ENCODE measurements around the gene AKR1D1.
A peak's percentile ranks its signal among the peaks of the same experiment; 100 is the strongest.
"Not testable (repeated sequence)": the region's sequence is repeated elsewhere in the genome, so short reads cannot be mapped to it uniquely, and the experiment has no call there.

The AKR1D1 gene, protein sequence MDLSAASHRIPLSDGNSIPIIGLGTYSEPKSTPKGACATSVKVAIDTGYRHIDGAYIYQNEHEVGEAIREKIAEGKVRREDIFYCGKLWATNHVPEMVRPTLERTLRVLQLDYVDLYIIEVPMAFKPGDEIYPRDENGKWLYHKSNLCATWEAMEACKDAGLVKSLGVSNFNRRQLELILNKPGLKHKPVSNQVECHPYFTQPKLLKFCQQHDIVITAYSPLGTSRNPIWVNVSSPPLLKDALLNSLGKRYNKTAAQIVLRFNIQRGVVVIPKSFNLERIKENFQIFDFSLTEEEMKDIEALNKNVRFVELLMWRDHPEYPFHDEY

DNA sequence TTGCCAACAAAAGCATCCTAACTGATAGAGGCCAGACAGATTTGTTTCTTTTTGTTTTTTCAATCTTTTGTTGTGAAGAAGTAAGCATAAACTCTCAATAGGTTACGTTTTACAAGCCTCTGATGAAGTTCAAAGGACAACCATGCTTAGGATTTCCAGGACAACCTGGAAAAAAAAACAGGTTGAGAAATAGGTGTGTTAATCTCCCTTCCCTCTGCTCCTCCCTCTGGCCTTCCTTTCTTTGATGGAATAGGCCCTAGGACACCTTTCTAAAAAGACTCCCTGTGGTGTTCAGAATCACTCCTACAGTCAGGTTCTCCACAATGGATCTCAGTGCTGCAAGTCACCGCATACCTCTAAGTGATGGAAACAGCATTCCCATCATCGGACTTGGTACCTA is at the start of gene AKR1D1:
TSS of gene AKR1D1 (plus strand) at position 264 of the 400 bp plus-strand sequence. CDS start at position 324, 60 bp downstream.
- no peak for DNase-seq (ENCODE audit: low spot score)

DNA sequence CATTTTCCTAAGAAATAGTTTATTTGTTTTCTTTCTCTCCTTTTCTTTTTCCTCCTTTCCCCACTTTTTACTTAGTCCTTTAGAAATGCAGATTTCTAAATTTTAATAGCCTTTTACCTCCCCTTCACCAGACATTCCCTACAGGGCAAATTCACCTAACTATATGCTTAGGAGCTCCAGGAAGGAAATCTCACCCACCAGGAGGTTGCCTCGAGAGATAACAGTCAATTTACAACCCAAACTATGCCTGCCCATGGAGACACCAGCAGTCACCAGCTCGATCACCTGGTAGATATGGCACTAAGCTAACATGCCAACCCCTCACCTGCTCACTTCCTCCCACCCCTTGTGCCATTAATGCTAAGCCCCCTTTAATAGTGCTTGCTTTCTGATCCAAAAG is 49.2 kb upstream of the AKR1D1 start:
- no peak for DNase-seq (ENCODE audit: low spot score)

DNA sequence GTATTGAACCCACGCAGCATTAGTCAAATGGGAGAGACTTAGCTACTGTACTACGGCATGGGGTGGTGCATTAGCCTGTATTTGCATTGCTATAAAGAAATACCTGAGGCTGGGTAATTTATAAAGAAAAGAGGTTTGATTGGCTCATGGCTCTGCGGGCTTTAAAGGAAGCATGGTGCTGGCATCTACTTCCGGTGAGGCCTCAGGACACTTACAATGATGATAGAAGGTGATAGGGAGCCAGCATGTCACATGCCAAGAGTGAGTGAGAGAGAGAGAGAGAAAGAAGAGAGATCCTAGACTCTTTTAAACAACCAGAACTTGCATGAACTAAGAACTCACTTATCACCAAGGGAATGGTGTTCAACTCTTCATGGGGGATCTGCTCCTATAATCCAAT is 47.1 kb upstream of the AKR1D1 start:
- DNase-seq (ENCODE audit: low spot score), result no peak

DNA sequence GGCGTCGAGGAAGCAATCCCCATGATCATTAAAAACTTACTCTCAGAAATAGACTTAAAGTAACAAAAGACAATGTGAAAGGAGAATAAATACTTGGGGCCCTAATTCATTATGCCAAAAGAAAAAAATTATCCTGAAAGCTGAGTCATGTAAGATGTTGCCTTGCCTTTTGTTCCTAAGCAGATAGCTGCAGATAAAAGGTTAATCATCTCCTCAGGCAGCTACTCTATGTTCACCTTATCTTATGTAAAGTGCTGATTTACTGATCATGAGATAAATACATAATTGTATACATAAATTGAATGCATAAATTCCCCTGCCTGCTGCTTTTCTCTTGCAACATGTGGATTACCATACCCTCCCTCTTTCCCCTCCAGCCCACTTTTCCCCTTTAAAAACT is 46.3 kb upstream of the AKR1D1 start:
- no peak for DNase-seq (ENCODE audit: low spot score)

DNA sequence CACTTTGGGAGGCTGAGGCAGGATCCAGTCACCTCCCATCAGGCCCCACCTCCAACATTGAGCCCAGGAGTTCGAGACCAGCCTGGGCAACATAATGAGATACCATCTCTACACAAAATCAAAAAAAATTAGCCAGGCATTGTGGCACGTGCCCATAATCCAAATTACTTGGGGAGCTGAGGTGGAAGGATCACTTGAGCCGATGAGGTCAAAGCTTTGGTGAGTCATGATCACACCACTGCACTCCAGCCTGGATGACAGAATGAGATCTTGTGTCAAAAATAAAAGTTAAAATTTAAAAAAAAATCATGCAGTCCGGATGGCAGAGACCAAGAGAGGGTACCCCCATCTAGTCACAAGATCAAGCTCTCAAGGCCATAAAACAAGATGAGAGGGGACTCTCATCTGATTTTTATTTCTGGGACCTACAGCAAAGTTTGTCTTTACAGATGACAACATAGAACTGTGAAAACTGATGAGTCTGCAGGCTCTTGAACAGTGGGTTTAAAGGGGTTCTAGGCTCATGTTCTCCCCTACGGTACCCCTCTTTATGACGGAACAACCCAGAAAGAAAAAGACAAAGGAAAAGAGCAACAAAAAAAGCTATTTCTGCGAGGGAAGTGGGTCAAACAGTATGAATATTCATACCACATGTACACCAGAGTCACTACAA is 45.4 kb upstream of the AKR1D1 start:
- no peak for DNase-seq (ENCODE audit: low spot score)

DNA sequence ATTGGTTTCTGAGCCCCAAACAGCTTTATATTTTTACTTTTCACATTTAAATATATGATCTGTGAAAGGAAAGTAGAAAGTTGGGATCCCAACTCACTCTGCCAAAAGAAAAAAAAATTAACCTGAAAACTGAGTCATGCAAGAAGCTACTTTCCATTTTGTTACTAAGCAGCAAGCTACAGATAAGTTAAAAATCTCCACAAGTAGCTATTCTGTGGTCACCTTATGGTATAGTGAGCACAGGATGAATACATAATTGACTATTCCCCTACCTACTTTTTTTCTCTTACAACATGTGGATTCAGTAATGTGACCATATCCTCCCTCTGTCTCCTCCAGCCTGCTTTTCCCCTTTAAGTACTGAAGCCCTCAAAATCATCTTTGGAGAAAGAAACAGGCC is 44.1 kb upstream of the AKR1D1 start:
- DNase-seq (ENCODE audit: low spot score), result no peak

DNA sequence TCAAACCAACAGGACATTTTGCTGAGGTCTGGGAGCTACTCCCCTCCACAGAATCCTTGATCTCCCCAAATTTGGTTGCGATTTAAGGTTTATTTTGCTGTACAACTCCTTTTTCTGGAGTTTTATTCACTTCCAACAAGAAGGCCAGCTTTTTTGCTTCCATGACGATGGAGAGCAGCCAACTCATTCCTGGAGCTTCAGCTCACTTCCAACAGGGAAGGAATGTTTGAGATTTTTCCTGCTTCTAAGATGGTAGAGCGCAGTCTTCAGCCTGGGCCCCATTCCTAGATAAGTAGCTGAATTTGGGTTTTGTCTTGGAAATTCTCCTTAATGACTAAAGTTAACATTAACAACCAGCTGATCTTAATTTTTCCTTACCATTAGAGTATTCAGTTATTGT is 43.5 kb upstream of the AKR1D1 start:
- no peak for DNase-seq (ENCODE audit: low spot score)

DNA sequence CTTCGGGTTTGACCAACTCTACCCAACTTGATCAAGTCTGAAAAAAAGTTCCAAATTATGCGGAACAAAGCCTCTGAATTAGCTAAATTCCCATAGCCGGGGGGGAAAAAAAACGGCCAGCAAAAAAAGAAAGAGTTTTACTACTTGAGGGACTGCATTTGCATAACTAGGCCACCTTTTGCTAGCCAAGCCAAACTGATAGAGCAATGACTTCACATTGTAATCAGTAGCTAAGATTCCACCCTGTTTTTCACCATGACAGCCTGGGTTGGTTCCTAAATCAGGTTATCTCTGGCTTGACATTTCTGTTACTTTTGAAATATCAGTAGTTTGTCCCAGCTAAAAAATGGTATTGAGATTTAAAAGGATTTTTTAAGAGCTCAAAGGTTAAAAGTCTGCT is 43.0 kb upstream of the AKR1D1 start:
- DNase-seq (ENCODE audit: low spot score), result no peak

DNA sequence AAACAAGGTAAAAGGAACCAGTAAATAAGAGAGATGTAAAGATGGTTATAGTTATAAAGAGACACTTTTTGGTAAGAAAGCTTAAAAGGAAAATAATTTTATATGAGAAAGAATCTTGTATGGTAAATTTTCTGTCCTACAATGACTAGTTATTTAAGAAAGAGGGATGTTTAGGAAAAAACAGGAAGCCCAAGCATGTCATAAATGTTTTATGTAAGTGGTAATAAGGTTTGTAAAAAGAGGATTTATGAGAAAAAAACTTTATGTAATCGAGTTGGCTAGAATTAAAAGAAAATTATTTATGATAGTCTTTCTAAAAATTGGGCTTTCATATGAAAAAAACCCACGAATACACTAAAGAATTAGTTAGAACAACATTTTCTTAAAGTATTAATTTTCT is 40.1 kb upstream of the AKR1D1 start:
- no peak for DNase-seq (ENCODE audit: low spot score)

DNA sequence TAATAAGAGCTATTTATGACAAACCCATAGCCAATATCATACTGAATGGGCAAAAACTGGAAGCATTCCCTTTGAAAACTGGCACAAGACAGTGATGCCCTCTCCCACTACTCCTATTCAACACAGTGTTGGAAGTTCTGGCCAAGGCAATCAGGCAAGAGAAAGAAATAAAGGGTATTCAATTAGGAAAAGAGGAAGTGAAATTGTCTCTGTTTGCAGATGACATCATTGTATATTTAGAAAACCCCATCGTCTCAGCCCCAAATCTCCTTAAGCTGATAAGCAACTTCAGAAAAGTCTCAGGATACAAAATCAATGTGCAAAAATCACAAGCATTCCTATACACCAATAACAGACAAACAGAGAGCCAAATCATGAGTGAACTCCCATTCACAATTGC is 36.2 kb upstream of the AKR1D1 start:
- not testable (repeated sequence) for DNase-seq (ENCODE audit: low spot score)

DNA sequence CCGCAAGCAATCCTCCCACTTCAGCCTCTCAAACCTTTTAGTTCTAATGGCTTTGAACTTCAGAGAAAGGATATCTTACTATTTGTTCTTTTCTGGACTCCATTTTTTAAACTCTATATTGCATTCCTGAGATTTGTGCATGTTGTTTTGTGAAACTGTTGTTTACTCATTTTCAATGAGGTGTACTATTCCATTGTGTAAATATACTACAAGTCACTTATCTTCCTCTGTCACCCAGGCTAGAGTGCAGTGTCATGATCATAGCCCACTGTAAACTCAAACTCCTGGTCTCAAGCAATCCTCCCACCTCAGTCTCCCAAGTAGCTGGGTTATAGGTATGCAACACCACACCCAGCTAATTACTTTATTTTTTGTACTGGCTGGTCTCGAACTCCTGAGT is 31.4 kb upstream of the AKR1D1 start:
- no peak for DNase-seq (ENCODE audit: low spot score)

DNA sequence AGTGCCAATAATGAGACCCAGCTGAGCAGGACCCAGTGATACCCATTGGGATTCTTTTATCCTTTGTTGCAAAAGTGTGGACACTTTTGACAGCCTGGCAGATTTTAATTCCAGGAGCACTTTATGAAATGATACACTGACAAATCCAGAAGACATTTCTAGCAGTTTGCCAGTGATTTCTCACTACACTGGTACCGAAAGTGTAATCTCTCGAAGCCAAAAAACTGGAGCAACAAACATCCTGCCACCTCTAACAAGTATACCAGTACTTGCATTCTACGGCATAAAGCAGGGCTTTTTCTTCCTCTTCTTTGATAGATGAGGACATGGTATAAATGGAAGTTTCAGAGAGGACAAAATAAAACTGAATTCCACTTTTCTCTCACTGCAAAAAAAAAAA is 28.4 kb upstream of the AKR1D1 start:
- no peak for DNase-seq (ENCODE audit: low spot score)

DNA sequence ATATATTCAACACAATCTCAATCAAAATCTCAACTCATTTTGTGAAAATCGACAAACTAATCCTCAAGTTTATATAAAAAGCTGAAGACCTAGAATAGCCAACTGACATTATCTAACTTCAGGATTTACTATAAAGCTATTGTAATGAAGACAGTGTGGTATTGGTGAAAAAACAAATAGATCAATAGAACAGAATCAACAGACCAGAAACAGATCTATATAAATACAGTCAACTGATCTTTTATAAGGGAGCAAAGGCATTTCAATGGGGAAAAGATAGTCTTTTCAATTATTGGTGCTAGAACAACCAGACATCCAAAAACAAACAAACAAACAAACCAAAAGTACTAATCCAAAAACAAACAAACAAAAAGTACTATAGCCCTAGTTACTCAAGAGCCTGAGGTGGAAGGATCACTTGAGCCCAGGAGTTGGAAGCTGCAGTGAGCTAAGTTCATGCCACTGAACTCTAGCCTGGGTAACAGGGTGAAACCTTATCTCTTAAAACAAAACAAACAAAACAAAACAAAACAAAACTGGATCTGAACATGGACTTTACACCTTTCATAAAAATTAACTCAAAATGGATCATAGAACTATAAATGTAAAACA is 26.6 kb upstream of the AKR1D1 start:
- no peak for DNase-seq (ENCODE audit: low spot score)

DNA sequence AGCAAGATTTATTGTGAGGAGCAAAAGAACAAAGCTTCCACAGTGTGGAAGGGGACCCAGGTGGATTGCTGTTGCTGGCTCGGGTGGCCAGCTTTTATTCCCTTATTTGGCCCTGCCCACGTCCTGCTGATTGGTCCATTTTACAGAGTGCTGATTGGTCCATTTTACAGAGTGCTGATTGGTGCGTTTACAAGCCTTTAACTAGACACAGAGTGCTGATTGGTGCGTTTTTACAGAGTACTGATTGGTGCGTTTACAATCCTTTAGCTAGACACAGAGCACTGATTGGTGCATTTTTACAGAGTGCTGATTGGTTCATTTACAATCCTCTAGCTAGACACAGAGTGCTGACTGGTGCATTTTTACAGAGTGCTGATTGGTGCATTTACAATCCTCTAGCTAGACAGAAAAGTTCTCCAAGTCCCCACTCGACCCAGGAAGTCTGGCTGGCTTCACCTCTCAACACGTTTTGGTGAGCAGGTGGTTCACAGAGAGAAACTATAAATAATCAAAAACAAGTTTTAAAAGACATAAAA is 24.5 kb upstream of the AKR1D1 start:
- DNase-seq (ENCODE audit: low spot score), result not testable (repeated sequence)

DNA sequence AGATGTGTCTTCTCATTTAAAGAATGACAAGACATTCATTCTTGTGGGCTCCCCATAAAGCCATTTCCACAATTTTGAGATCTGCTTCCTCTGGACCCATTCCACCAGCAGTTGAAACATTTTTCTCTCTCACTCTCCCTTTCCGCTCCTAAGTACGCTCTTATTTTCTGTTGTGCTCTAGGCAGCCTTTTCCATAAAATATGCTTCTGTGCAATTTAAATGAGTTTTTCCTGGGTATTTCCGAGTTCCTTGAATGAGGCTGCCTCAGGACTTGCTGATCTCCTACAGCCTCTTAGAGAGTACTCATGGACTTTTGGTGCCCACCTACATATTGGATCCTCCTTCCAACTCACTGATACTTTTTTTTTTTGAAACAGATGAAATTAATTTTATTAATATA is 23.6 kb upstream of the AKR1D1 start:
- no peak for DNase-seq (ENCODE audit: low spot score)

DNA sequence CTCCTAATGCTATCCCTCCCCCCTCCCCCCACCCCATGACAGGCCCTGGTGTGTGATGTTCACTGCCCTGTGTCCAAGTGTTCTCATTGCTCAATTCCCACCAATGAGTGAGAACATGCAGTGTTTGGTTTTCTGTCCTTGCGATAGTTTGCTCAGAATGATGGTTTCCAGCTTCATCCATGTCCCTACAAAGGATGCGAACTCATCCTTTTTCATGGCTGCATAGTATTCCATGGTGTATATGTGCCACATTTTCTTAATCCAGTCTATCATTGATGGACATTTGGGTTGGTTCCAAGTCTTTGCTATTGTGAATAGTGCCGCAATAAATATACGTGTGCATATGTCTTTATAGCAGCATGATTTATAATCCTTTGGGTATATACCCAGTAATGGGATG is 20.6 kb upstream of the AKR1D1 start:
- DNase-seq (ENCODE audit: low spot score), result not testable (repeated sequence)

DNA sequence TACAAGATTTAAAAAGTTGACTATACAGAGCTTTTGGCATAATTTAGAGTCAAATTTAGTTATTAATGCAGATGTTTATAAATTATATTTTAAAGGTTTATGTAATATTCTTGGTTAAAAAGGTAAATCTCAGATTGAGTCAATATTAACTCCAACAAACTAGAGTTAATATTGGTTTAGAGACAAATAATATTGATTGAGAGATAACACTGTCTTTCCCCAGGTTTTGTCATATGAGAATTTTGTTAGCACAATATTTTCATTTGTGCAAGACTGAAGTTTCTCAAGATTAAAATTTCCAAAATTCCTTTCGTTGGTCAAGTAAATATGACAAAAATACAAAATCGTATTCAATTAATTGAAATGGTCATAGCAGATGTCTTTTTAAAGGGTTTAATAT is 12.9 kb upstream of the AKR1D1 start:
- DNase-seq (ENCODE audit: low spot score), result no peak

DNA sequence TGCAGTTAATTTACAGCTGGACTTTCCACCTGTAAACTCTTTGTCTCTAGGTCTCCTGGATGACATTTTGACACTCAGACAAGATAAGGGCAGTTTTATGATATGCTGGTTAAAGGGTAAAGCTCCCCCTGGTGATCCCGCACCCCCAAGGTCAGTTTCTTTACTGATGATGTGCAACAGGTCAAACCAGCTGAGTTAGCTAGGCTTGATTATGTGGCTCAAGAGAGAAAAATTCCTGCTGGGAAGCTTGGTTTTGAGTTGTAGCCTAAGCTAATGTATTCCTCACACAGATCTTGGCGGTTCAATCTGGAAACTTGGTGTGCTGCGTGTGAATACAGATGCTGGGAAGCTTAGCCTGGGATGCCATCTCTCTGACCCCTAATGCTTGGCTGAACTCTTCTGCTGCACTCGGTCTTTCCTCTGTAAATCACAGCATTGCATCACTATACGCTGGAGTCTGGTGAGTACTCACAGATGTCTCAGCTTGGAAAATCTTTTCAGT is 11.4 kb upstream of the AKR1D1 start:
- peak; percentile 25 for DNase-seq (ENCODE audit: low spot score)

DNA sequence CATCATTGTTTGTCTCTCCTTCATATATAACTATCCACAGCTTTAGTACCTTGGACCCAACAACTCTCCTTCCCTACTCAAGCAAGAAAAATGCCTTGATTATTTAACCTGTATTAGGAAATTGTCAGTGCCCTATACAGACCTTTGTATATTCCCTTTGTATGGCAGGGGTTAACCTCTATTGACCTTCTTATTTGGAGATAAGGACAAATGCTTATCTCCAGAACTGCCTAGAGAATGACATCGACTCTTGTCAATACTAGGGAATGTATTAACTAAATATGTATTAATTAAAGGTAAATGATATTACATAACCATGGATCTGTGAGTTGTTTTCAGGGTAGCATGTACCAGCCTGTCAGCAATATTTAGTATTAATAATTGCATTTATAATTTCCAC is 10.4 kb upstream of the AKR1D1 start:
- DNase-seq (ENCODE audit: low spot score), result no peak

DNA sequence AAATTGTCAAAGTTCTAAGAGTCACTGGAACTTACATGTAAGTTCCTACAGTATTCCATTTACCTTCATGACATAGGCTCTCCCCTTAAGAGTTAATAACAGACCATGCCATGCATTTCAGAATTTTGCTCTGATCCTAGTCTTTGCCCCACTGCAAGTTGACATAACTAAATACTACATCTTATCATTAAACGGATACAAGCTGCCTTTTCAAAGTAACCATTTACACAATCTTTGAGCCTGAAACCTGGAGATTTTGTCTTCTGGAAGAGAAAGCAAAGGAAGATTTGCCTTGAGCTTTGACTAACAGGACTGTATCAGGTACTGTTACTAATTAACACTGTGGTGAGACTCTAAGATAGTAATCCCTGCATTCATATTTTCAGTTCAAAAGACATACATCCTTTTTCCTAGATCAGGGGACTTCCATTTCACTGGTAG is 9.3 kb upstream of the AKR1D1 start:
- DNase-seq (ENCODE audit: low spot score), result no peak

DNA sequence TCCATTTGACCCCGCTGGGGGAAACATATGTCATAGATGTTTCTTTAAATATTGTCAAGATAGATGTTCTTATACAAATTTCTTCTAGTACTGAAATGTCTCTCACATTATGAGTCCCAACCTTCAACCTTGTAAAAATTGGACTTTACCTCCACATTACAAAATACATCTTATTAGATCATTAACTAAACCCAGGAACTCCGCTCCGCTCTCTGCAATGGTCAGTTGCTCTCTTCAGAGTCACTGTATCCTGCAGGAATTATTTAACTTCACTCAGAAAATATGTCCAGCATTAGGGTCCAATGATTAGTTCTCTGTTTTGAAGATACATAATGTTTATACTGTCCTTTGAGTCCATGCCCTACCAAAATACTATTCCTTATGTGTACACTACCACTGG is 8.5 kb upstream of the AKR1D1 start:
- no peak for DNase-seq (ENCODE audit: low spot score)

DNA sequence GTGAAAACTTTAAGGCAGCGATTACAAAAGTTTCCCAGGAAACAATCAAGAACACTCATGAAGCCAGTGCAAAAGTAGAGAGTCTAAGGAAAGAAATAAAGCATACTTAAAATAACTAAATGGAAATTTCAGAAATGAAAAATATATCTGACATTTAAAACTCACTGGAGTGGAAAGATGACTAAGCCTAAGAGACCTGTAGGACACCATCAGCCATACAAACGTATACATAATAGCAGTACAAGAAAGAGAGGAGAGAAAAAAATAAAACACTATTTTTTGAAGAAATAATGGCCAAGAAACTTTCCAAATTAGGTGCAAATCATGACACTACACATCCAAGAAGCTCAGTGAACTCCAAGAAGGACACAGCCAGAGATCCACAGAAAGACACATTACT is 5.4 kb upstream of the AKR1D1 start:
- no peak for DNase-seq (ENCODE audit: low spot score)

DNA sequence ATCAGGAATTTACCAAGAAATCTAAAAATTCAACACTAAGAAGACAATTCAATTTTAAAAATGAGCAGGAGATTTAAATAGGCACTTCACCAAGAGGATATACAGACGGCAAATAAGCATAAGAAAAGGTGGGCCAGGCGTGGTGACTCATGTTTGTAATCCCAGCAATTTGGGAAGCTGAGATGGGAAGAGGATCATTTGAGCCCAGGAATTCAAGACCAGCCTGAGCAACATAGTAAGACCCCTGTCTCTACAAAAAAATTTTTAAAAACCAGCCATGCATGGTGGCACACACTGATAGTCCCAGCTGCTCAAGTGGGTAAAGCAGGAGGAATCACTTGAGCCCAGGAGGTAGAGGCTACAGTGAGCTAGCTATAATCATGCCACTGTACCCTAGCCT is 3.5 kb upstream of the AKR1D1 start:
- no peak for DNase-seq (ENCODE audit: low spot score)

Data from GM03348 (cell line).